Smooth muscle cell (in vitro differentiated cells): ENCODE data around the gene MTMR1. TPM values are rescaled to one million over a fixed set of nuclear protein-coding genes. Genes with fewer than 3 reads are reported as not detected.

Source experiments
- DNase-seq: peaks from one replicate; lab custom pipeline; 2025; ENCODE audit not compliant: unreplicated experiment; lab: John Stamatoyannopoulos, UW
- H2AFZ ChIP-seq: fragments of 200-600 bp; sonication (generic); 2 replicates; pipeline ENCODE4 v1.6.0; 2016; ENCODE audit warnings: antibody characterized with exemption, low read depth, mild to moderate bottlenecking
- H3F3A ChIP-seq: fragments of 200-600 bp; sonication (generic); 2 replicates; pipeline ENCODE4 v1.6.0; 2017; ENCODE audit warnings: antibody characterized with exemption, low read depth
- H3K27ac ChIP-seq: fragments of 200-600 bp; sonication (generic); 2 replicates; pipeline ENCODE4 v1.5.1; 2016; ENCODE audit warnings: low read depth, mild to moderate bottlenecking
- H3K27me3 ChIP-seq: fragments of 200-600 bp; sonication (generic); 2 replicates; pipeline ENCODE4 v1.6.1; 2016; ENCODE audit warnings: low read depth, mild to moderate bottlenecking
- H3K36me3 ChIP-seq: fragments of 200-600 bp; sonication (generic); 2 replicates; pipeline ENCODE4 v1.5.1; 2016; ENCODE audit warnings: low read depth
- H3K4me1 ChIP-seq: fragments of 200-600 bp; sonication (generic); 2 replicates; pipeline ENCODE4 v1.5.1; 2016; ENCODE audit warnings: low read depth
- H3K4me2 ChIP-seq: fragments of 200-600 bp; sonication (generic); 2 replicates; pipeline ENCODE4 v1.6.0; 2016; ENCODE audit warnings: mild to moderate bottlenecking
- H3K4me3 ChIP-seq: fragments of 200-600 bp; sonication (generic); 2 replicates; pipeline ENCODE4 v1.5.1; 2016; ENCODE audit warnings: mild to moderate bottlenecking
- H3K79me2 ChIP-seq: fragments of 200-600 bp; sonication (generic); 2 replicates; pipeline ENCODE4 v1.6.0; 2016; ENCODE audit warnings: low read depth, mild to moderate bottlenecking
- H3K9ac ChIP-seq: fragments of 200-600 bp; sonication (generic); 2 replicates; pipeline ENCODE4 v1.6.0; 2016; ENCODE audit warnings: low read depth
- H3K9me3 ChIP-seq: fragments of 200-600 bp; sonication (generic); replicated peaks from 2 replicates; pipeline ENCODE4 v1.5.1; 2016; ENCODE audit warnings: low read depth
- H4K20me1 ChIP-seq: fragments of 200-600 bp; sonication (generic); 2 replicates; pipeline ENCODE4 v1.6.0; 2016; ENCODE audit warnings: low read depth
- WGBS: methylation state at CpG from one replicate; pipeline ENCODE4 v1.1.7; 2016; ENCODE audit warnings: low lambda C conversion rate; 5-methylcytosine and 5-hydroxymethylcytosine counted together
- polyA plus RNA-seq: library from polyadenylated mRNA; unstranded; fragments of >200 nt; fragmentation: Nextera tagmentation; extraction: Ambion mirVana; gene quantifications from 2 replicates; pipeline ENCODE4 v1.2.1, GENCODE V29; 2016
- total RNA-seq: library from RNA; depleted of rRNA; stranded (reverse); fragments of >200 nt; gene quantifications from 2 replicates; pipeline ENCODE4 v1.2.3, GENCODE V29; 2014
- TF ChIP-seq, protein P1 (sequence below): fragments of 200-600 bp; sonication (generic); IDR thresholded peaks from 2 replicates; pipeline ENCODE4 v1.5.1; 2017; ENCODE audit warnings: borderline replicate concordance, mild to moderate bottlenecking, antibody characterized with exemption; ENCODE audit not compliant: insufficient read depth, poor library complexity, severe bottlenecking

Gene MTMR1
- total and polyA plus RNA-seq, 2 experiments from 2014 or later: 10.1 to 13.8 TPM

DNA sequence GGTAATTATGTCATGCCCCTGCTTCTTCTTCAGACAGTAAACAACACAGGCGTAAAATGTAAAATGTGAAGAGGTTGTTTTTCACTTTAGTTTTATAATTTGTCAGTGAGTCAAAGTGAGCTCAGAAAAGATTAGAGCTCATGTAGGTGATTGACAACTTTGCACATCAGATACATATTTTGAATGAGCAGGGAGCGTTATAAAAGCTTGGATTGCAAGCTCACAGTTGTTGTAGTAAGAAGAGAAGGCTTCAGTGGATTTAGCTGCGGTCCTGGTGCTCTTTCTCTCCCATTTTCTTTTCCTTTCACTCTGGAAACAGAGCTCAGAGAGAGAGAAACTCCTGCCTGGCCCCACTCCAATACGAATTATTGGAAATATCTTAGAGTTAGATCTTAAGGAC, 26.4 kb downstream of the MTMR1 start:
- H3K36me3 ChIP-seq: no peaks in the 10 kb centered on the region
- H3K79me2 ChIP-seq: no peaks in the 10 kb centered on the region
- TF ChIP-seq, protein P1, sequence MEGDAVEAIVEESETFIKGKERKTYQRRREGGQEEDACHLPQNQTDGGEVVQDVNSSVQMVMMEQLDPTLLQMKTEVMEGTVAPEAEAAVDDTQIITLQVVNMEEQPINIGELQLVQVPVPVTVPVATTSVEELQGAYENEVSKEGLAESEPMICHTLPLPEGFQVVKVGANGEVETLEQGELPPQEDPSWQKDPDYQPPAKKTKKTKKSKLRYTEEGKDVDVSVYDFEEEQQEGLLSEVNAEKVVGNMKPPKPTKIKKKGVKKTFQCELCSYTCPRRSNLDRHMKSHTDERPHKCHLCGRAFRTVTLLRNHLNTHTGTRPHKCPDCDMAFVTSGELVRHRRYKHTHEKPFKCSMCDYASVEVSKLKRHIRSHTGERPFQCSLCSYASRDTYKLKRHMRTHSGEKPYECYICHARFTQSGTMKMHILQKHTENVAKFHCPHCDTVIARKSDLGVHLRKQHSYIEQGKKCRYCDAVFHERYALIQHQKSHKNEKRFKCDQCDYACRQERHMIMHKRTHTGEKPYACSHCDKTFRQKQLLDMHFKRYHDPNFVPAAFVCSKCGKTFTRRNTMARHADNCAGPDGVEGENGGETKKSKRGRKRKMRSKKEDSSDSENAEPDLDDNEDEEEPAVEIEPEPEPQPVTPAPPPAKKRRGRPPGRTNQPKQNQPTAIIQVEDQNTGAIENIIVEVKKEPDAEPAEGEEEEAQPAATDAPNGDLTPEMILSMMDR: no peak
- peaks cover 4% of the 10 kb centered on the region for H4K20me1 ChIP-seq
- no peak for DNase-seq
- H2AFZ ChIP-seq: no peak overlapping the region
- H3F3A ChIP-seq: no peaks in the 10 kb centered on the region
- H3K4me1 ChIP-seq: no peaks in the 10 kb centered on the region
- no peak overlapping the region for H3K4me2 ChIP-seq
- peaks cover 6% of the 10 kb centered on the region for H3K9me3 ChIP-seq
- H3K9ac ChIP-seq: no peak overlapping the region
- no peak overlapping the region for H3K4me3 ChIP-seq
- H3K27me3 ChIP-seq: no peaks in the 10 kb centered on the region
- no peak overlapping the region for H3K27ac ChIP-seq
- WGBS: 79% methylated on average over 4 of the region's 4 CpGs

DNA sequence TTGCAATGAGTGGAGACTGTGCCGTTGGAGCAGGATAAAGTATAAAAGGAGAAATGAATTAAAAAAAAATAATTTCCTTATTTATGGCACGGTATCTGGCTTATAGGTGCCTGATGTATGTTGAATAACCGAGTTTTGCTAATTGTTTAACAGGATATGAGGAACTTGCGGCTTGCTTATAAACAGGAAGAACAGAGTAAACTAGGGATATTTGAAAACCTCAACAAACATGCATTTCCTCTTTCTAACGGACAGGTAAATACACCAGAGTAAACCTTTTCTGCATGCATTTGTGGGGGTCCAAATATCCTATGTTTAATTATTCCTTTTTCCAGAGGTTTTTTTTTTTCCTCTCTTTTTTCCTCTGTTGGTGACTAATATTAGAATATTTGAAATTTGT, 36.8 kb downstream of the MTMR1 start:
- Histone ChIP-seq H3K9ac (no peak overlapping the region), H3K4me3 (no peak overlapping the region), H3K4me1 (no peaks in the 10 kb centered on the region), H2AFZ (no peak overlapping the region), H3K4me2 (no peak overlapping the region), H3K27me3 (no peaks in the 10 kb centered on the region), H3F3A (no peaks in the 10 kb centered on the region), H3K27ac (no peak overlapping the region), H3K36me3 (peaks cover 5% of the 10 kb centered on the region), H3K79me2 (no peaks in the 10 kb centered on the region), H4K20me1 (no peaks in the 10 kb centered on the region), H3K9me3 (no peaks in the 10 kb centered on the region)
- TF ChIP-seq, protein P1: no peak
- 80% methylated on average over 5 of the region's 5 CpGs for WGBS
- DNase-seq: no peak

DNA sequence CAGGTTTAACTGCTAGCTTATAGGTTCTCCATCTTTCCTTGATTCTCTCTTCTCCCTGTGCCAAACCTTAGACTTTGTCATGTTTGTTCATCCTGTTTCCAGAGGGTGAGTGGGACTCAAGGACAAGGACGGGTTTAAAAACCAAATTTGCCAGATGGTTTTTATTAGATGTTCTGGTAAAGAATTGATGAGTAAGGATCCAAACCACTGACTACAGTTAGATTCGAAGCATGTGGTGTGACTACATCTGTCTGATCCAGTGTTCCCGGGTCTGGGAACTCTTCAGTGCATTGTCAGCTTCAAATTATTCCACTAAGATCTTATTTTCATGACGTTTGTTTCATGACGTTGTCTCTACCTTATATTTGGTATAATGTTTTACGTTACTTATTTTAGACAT, 37.5 kb downstream of the MTMR1 start:
- Histone ChIP-seq H3K4me1 (no peaks in the 10 kb centered on the region), H3K9me3 (no peaks in the 10 kb centered on the region), H3F3A (no peaks in the 10 kb centered on the region), H3K36me3 (peaks cover 5% of the 10 kb centered on the region), H3K27me3 (no peaks in the 10 kb centered on the region), H3K4me3 (no peak overlapping the region), H2AFZ (no peak overlapping the region), H4K20me1 (no peaks in the 10 kb centered on the region), H3K4me2 (no peak overlapping the region), H3K79me2 (no peaks in the 10 kb centered on the region), H3K27ac (peak overlapping the region; percentile 85), H3K9ac (no peak overlapping the region)
- WGBS: 69% methylated on average over 6 of the region's 6 CpGs
- TF ChIP-seq, protein P1: no peak
- no peak for DNase-seq

DNA sequence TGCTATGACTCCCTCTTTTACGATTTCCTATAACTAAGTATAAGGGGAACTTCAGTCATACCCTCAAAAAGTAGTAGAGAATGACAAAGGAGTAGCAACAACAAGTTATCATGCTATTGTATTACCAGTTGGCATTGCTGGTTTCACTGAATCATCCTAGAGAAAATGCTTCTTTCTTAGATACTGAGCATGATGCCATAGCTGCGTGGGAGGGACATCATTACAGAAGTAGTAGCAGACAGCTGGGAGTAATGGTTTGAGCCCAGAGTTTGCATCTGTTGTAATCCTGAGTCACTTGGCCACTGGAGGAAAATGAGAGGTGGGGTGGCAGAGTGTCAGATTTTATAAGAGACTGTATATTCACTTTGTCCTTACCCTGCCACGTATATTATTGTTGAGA, 38.6 kb downstream of the MTMR1 start:
- Histone ChIP-seq H3K36me3 (peaks cover 5% of the 10 kb centered on the region), H3K4me2 (no peak overlapping the region), H3K9ac (no peak overlapping the region), H4K20me1 (no peaks in the 10 kb centered on the region), H3F3A (no peaks in the 10 kb centered on the region), H3K4me3 (no peak overlapping the region), H3K27ac (peak overlapping the region; percentile 85), H3K79me2 (no peaks in the 10 kb centered on the region), H3K27me3 (no peaks in the 10 kb centered on the region), H3K9me3 (no peaks in the 10 kb centered on the region), H2AFZ (no peak overlapping the region), H3K4me1 (no peaks in the 10 kb centered on the region)
- TF ChIP-seq, protein P1: no peak
- 46% methylated on average over 3 of the region's 3 CpGs for WGBS
- DNase-seq: no peak
